Stimulated activated CD4-positive, alpha-beta T cell treated with anti-CD3 and anti-CD28 coated beads, Interleukin-1b, Interleukin-23, amount 100 ng/mL, for 48 hours (primary cell): Measurements from ENCODE around the gene MYCBP.
"Not testable (repeated sequence)": the region's sequence is repeated elsewhere in the genome, so short reads cannot be mapped to it uniquely, and the experiment has no call there.

ENCODE experiments used
- DNase-seq: peaks from one replicate; pipeline ENCODE4 v3.0.0-alpha.2; 2020

MYCBP gene

GRCh38 chr1:38873027-38873969, at the start of gene MYCBP:
Gene MYCBP (minus strand): TSS chr1:38873348. CDS start chr1:38873305, 43 bp downstream.
- DNase-seq: peak; percentile 97

DNA sequence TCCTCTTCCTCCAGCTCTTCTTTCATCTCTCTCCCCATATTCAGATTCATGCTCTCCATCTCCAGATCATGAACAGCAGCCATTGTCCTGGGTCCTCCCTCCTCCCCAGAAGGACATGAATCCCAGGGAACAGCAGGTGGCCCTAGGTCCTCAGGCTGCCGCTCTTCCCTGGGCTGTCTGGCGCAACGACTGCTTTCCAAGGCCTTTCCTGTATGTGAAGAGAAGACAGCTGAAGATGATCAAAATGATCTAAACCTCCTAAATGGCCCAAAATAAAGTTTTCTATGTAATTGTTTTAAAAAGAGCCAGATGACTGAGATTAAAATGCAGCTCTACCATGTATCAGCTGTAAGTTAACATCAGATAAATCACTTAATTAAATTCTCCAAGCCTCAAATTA, 46.0 kb upstream of the MYCBP start:
- DNase-seq: no peak

DNA sequence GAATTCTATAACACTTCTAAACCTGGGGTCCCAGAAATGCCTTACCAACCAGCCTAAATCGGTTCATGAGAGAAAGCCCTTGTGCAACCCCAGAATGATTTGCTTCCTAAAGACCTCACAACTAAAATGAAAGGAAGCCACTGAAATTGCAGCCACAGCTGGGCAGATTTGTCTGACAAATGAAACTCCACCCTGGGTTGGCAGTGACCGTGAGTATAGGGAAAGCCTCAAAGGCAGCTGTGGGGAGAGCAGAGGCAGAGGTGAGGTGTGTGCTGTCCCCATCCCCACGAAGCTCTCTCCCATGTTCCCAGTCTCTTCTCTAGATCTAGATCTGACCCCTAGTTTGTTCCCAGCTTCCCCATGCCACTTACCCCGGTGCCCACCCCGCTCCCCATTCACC, 45.4 kb upstream of the MYCBP start:
- no peak for DNase-seq

DNA sequence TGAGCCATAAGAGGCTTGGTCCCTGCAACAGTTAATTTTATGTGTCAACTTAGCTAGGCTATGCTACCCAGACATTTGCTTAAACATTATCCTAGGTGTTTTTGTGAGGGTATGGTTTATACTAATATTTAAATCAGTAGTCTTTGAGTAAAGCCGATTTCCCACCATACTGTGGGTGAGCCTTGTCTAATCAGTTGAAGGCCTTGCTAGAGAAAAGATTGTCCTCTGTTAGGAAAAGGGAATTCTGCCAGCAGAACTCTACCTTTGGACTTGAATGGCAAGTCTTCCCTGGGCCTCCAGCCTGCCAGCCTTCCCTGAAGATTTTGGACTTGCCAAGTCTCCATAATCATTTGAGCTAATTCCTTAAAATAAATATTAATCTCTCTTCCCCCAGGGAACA, 44.6 kb upstream of the MYCBP start:
- no peak for DNase-seq

- DNase-seq: no peak
Measured at GRCh38 chr1:38917337-38917736, 44.2 kb upstream of the MYCBP start.

DNA sequence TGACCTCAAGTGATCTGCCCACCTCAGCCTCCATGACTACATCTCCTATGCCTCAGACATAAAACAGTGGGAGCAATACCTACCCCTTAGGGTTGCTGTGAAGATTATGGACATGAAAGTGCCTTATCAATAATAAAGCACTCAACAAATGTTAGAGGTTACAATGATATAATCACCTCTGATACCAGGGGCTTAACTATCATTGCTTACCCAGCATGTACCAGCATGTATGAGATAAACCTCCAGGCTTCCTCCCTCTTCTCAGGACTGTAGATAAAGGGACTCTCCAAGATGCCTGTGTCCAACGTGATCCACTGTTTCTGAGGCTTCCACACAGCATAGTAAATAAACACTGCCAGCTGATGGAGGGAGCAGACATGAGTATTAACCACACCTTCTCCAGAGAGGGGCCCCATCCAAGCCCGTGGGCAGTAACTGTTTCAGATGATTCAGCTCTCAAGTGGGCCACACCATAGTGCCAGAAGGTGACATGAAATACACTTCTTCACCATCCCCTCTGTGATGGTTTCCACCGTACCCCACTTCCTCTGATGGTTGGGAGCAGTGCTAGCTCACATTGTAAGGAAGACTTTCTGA, 42.3 kb upstream of the MYCBP start:
- DNase-seq: peak; percentile 24

DNA sequence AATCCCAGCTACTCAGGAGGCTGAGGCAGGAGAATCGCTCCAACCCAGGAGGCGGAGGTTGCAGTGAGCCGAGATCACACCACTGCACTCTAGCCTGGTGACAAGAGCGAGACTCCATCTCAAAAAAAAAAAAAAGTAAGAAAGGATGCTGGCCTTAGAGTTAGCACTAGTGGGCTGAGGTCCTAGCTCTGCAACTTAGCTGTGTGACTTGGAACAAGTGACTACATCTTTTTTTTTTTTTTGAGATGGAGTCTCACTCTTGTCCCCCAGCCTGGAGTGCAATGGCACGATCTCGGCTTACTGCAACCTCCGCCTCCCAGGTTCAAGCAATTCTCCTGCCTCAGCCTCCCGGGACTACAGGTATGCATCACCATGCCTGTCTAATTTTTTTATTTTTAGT, 41.8 kb upstream of the MYCBP start:
- not testable (repeated sequence) for DNase-seq

GRCh38 chr1:38908821-38909220, 35.7 kb upstream of the MYCBP start:
- DNase-seq: no peak

DNA sequence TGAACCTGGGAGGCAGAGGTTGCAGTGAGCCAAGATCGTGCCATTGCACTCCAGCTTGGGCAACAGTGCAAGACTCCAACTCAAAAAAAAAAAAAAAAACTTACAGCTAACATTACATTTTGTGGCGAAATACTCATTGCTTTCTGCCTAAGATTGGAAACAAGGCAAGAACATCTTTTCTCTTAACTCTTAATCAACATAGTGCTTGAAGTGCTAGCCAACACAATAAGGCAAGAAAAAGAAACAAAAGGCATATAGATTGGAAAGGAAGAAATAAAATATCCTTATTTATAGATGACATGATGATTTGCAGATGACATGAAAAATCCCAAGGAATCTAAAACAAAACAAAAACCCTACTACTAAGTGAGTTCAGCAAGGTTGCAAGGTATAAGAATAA, 32.8 kb upstream of the MYCBP start:
- DNase-seq: no peak

DNA sequence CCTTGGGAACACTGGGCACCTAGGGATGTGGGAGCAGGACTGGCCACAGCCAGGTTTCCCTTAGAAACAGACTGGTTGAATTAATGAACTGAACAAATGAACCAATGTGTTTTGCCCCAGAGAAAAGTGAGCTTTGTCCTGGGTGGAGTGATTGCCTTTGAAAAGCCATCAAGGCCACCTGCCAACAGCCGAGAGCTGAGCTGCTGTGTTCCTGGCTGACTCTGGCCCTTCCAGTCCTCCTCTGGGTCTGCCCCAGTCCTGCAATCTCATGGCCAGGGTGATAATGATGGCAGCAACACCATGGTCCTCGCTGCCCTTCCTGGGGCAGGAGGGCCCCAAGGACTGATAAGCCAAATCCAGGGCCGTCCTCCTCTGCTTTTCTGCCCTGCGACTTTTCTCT, 26.4 kb upstream of the MYCBP start:
- DNase-seq: no peak

DNA sequence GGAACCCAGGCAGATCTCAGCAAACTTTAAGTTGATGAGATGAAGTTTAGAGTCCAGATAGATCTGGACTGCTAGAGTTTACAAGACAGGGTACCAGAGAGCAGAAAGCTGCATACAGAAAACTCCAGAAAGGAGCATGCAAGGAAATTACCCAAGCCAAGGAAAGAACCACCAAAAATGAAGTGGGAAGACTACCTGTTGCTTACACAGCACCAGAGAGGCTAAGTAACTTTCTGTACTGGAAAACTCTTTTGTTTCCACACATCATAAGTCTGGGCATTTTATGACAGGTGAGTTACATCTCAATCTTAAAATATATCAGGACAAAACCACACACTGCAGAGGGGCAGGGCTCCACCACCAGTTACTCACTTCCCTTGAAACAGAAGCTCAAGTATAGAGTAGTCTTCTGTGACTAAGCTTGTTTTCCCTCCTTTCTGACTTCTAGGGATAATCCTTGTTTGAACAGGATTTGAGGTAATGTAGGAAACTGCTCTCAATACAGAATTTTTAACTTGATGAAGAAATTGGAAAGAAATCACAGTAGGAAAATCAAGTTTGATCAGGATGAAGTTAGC, 25.6 kb upstream of the MYCBP start:
- DNase-seq: no peak

DNA sequence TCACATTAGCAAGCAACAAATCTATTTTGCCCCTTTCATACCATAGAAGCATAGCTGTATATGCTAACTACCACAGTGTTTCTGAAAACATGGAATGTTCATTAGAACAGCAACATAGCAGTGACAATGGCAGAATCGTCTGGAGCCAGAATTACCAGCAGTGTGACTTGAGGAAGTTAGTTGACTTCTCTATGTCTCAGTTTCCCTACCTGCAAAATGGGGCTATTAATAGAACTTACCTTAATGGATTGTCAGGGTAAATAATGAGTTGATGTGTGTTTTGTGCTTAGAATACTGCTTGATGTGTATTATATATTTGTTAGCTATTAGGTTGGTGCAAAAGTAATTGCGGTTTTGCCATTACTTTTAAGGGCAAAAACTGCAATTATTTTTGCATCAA, 23.0 kb upstream of the MYCBP start:
- no peak for DNase-seq

DNA sequence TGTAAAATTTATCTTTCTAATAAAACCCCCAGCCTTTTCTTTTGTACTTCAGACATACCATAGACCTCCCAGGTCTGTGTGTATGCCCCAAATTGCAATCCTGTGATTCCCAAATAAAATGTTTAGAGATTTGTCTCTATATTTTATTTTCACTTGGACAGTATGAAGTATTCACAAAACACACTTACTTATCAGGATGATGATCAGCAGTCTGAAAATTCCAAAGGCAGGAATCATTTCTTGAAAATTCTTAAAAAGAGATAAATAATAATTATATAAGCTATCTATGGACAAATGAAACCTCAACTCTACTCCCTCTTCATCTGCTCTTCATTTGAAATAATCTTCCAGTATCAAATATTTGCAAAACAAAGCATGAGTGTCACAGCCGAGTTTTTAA, 19.8 kb upstream of the MYCBP start:
- DNase-seq: no peak

DNA sequence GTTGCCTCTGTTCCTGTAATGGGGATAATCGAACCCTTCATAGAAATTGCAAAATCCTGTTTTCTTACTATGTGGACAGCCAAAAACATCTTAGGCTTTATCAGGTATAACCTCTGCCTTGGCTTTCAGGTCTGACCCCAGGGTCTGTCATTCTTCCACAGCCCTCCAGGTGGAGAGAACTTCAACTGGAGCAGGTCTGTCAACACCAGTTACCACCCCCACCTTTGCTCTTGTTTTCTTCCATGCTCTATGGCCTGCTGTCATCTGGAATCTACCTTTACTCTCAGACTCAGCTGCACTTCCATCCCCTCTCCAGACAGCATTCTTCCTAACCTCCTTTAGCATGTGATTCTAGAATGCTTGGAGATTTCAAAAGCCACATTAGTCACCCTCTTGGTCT, 18.6 kb upstream of the MYCBP start:
- DNase-seq: no peak

DNA sequence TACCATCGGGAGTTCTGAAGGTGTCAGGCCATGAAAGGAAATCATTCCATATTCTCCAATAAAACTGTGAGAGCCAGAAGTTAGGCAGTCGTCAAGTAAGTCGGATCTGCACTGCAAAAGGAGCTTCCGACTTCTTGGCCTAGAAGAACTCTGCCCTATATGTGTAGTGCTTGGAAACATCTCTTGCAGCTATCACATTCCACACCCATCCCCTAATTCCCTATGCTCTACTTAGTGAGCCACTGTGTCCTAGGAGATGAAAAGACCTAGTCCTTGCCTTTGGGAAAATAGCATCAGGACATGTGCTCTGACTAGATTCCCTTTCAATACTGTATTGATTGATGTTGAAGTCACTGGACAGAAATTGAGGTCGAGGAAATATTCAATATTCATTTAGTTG, 16.4 kb upstream of the MYCBP start:
- no peak for DNase-seq

DNA sequence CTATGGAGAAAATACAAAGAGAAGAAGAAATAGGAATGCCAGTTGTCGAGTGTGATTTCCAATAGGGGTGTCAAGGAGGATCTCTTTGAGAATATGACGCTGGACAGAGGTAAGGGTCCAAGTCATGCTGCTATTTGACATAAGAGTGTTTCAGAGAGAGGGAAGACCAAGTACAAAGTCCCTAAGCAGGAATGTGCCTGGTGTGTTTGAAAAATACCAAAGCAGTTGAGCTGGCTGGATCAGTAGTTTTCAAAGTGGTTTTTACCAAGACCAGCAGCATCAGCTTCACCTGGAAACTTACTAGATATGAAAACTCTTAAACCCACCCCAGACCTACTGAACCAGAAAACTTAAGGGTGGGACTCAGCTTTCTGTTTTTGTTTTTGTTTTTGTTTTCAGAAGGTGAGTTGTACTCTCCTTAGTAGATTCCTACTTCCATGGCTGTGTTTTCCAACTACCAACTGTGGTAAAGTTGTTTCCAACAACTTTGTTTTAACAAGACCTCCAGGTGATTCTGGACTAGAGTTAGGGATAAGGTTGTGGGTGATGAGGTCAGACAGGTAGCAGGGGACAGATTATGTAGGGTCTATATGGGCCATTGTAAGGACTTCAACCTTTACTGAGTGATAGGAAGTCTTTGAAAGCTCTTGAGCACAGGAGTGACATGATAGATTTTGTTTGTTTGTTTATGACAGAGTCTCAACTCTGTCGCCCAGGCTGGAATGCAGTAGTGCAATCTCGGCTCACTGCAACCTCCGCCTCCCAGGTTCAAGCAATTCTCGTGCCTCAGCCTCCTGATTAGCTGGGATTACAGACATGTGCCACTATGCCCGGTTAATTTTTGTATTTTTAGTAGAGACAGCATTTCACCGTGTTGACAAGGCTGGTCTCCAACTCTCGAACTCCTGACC, 15.5 kb upstream of the MYCBP start:
- no peak for DNase-seq

DNA sequence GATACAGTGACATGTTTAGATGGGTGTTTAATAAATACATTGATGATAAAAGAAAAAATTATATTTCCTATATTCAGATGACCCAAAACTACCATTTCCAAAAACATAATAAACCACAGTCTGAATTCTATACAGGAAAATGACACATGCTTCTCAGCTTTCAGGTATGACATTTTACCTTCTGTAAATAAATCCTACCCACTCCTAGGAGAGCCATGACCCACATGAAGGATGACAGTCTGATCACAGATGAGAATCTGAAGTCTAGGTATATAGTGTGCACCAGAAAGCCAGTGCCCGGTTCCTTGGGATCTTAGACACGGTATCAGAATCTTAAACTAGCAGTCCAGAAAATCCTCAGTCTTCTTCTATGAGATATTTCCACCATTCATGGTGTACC, 11.9 kb upstream of the MYCBP start:
- DNase-seq: no peak

GRCh38 chr1:38881487-38881886, 8.3 kb upstream of the MYCBP start, which contains the start of gene GJA9:
Gene GJA9 (minus strand): TSS chr1:38881587. CDS start chr1:38876098, 5,489 bp downstream.
- DNase-seq: no peak

- no peak for DNase-seq
Measured at GRCh38 chr1:38875811-38876210, 2.7 kb upstream of the MYCBP start.

GRCh38 chr1:38872401-38873026, 634 bp downstream of the MYCBP start:
- peak; percentile 27 for DNase-seq

GRCh38 chr1:38870996-38871395, 2.2 kb downstream of the MYCBP start:
- DNase-seq: no peak

GRCh38 chr1:38867208-38867607, 5.9 kb downstream of the MYCBP start:
- DNase-seq: no peak
